Measurements from ENCODE around the gene KLHDC8A.
A peak's percentile ranks its signal among the peaks of the same experiment; 100 is the strongest.

The KLHDC8A gene

GRCh38 chr1:205340676-205341075, 16.0 kb downstream of the KLHDC8A start:
- Histone ChIP-seq H3K27ac (no peak overlapping the region), H3K36me3 (ENCODE audit: insufficient read depth) (no peaks in the 10 kb centered on the region), H4K20me1 (ENCODE audit: insufficient read depth) (no peaks in the 10 kb centered on the region), H3K4me1 (ENCODE audit: low read depth, poor library complexity, severe bottlenecking) (peaks cover 13% of the 10 kb centered on the region), H3K27me3 (ENCODE audit: insufficient read depth, low read depth) (no peaks in the 10 kb centered on the region; the same call in 1 of the 2 replicates), H2AFZ (ENCODE audit: low read depth) (peak overlapping the region; percentile 41), H3K9ac (no peak overlapping the region), H3K4me2 (no peak overlapping the region), H3K79me2 (ENCODE audit: insufficient read depth, low read depth) (no peaks in the 10 kb centered on the region), H3K4me3 (IDR thresholded peaks at IDR 0.05; ENCODE audit: insufficient read depth, low read depth, low read length) (no peak overlapping the region)
- TF ChIP-seq CTCF (conservative IDR thresholded peaks at IDR 0.05; ENCODE audit: low read depth, low read length): no peak

- Histone ChIP-seq H3K9ac (no peak overlapping the region), H2AFZ (ENCODE audit: low read depth) (no peak overlapping the region), H4K20me1 (ENCODE audit: insufficient read depth) (no peaks in the 10 kb centered on the region), H3K4me1 (ENCODE audit: low read depth, poor library complexity, severe bottlenecking) (peaks cover 17% of the 10 kb centered on the region), H3K27ac (no peak overlapping the region), H3K36me3 (ENCODE audit: insufficient read depth) (no peaks in the 10 kb centered on the region), H3K4me2 (no peak overlapping the region), H3K79me2 (ENCODE audit: insufficient read depth, low read depth) (no peaks in the 10 kb centered on the region), H3K4me3 (IDR thresholded peaks at IDR 0.05; ENCODE audit: insufficient read depth, low read depth, low read length) (no peak overlapping the region), H3K27me3 (ENCODE audit: insufficient read depth, low read depth) (no peaks in the 10 kb centered on the region; the same call in 1 of the 2 replicates)
- TF ChIP-seq CTCF (conservative IDR thresholded peaks at IDR 0.05; ENCODE audit: low read depth, low read length): no peak
These were observed 17.0 kb downstream of the KLHDC8A start for GRCh38 chr1:205339717-205340116.

DNA sequence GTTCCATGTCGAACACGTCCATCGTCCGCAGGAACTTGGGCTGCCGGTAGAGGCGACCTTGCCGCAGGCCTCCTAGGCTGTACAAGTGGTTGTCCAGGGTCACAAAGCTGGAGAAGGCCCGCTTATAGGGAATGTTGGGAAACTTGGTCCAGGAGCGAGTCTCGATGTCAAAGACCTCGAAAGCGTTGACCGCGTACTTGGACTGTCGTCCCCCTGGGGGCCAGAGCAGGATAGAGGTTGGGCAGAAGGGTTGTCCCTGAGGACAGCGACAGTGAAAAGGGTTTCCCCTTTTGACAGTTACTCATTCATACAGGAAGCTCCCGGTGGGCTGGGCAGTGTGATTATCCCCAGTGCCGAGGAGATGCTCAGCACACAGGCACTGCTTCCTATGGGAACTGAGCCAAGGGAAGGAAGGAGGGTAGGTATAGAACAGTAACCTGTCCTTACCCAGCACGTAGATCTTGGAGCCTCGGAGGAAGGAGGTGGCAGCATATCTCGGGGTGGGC, 17.5 kb downstream of the KLHDC8A start:
- H3K4me3 ChIP-seq (IDR thresholded peaks at IDR 0.05; ENCODE audit: insufficient read depth, low read depth, low read length): no peak overlapping the region
- peaks cover 17% of the 10 kb centered on the region for H3K4me1 ChIP-seq (ENCODE audit: low read depth, poor library complexity, severe bottlenecking)
- no peak overlapping the region for H3K4me2 ChIP-seq
- H3K27ac ChIP-seq: no peak overlapping the region
- no peaks in the 10 kb centered on the region for H4K20me1 ChIP-seq (ENCODE audit: insufficient read depth)
- no peaks in the 10 kb centered on the region; the same call in 1 of the 2 replicates for H3K27me3 ChIP-seq (ENCODE audit: insufficient read depth, low read depth)
- no peak for TF ChIP-seq CTCF (conservative IDR thresholded peaks at IDR 0.05; ENCODE audit: low read depth, low read length)
- H3K79me2 ChIP-seq (ENCODE audit: insufficient read depth, low read depth): no peaks in the 10 kb centered on the region
- H3K36me3 ChIP-seq (ENCODE audit: insufficient read depth): no peaks in the 10 kb centered on the region
- H2AFZ ChIP-seq (ENCODE audit: low read depth): no peak overlapping the region
- H3K9ac ChIP-seq: no peak overlapping the region

DNA sequence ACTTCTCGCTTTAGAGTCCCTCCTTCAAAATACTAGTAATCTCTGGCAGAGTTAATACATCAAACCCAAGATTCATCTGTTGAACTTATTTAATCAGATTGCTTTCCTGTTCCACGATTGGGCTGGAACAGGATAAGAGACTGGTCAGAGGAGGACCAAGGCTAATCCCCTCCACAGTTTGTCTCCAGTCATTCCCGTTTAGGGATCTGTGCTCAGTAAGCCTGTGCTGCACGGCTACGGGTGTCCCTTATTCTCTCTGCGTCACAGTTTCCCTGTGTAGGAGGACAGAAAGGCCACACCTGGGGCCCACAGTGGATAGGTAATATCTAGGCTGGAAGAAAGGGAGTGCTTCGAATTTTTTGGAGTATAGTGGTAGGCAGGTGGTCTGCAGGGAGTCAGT, 18.7 kb downstream of the KLHDC8A start:
- Histone ChIP-seq H3K36me3 (ENCODE audit: insufficient read depth) (no peaks in the 10 kb centered on the region), H3K4me1 (ENCODE audit: low read depth, poor library complexity, severe bottlenecking) (peaks cover 17% of the 10 kb centered on the region), H3K27me3 (ENCODE audit: insufficient read depth, low read depth) (no peaks in the 10 kb centered on the region; the same call in 1 of the 2 replicates), H3K79me2 (ENCODE audit: insufficient read depth, low read depth) (no peaks in the 10 kb centered on the region), H3K4me3 (IDR thresholded peaks at IDR 0.05; ENCODE audit: insufficient read depth, low read depth, low read length) (no peak overlapping the region), H2AFZ (ENCODE audit: low read depth) (no peak overlapping the region), H3K27ac (no peak overlapping the region), H3K9ac (no peak overlapping the region), H4K20me1 (ENCODE audit: insufficient read depth) (no peaks in the 10 kb centered on the region), H3K4me2 (no peak overlapping the region)
- no peak for TF ChIP-seq CTCF (conservative IDR thresholded peaks at IDR 0.05; ENCODE audit: low read depth, low read length)

All from KMS-11 (cell line).